Heart left ventricle (tissue), 16 donors: ENCODE results near the gene ZRANB1. TPM values are rescaled to one million over a fixed set of nuclear protein-coding genes. Genes with fewer than 3 reads are reported as not detected.

Experiments
- ATAC-seq, 4 donors: fragments of 200-7000 bp; cut with Tn5 transposase; one replicate each; pipeline ENCODE4 v1.9.1; 2020 to 2022; ENCODE audit warnings: moderate library complexity in 4 of 4, mild to moderate bottlenecking in 3 of 4, moderate number of reproducible peaks in 1 of 4
- DNase-seq, 5 donors: peaks; one replicate each; pipeline ENCODE4 v3.0.0-alpha.2; 2020
- H3K27ac ChIP-seq, 12 donors: fragments of 200-600 bp; sonication (generic) in 4 of 12; one replicate each; pipeline versions ENCODE4 v1.5.0 to v1.8.0; 2016 to 2022; ENCODE audit warnings: mild to moderate bottlenecking in 2 of 12
- H3K27me3 ChIP-seq, 9 donors: fragments of 200-600 bp; sonication (generic) in 2 of 9; one replicate each; pipeline versions ENCODE4 v1.5.1 to v1.8.0; 2016 to 2022; ENCODE audit warnings: mild to moderate bottlenecking in 3 of 9
- H3K36me3 ChIP-seq, 9 donors: fragments of 200-600 bp; sonication (generic) in 2 of 9; one replicate each; pipeline versions ENCODE4 v1.5.0 to v1.8.0; 2018 to 2022; ENCODE audit warnings: mild to moderate bottlenecking in 2 of 9
- H3K4me1 ChIP-seq, 12 donors: fragments of 200-600 bp; sonication (generic) in 4 of 12; one replicate each; pipeline versions ENCODE4 v1.5.0 to v1.8.0; 2016 to 2022; ENCODE audit warnings: mild to moderate bottlenecking in 3 of 12
- H3K4me3 ChIP-seq, 12 donors: fragments of 200-600 bp; sonication (generic) in 4 of 12; one replicate each; pipeline versions ENCODE4 v1.5.0 to v1.8.0; 2017 to 2022; ENCODE audit warnings: mild to moderate bottlenecking in 9 of 12, moderate library complexity in 4 of 12
- H3K9me3 ChIP-seq, 12 donors: fragments of 200-600 bp; sonication (generic) in 4 of 12; one replicate each; pipeline versions ENCODE4 v1.5.0 to v1.8.0; 2016 to 2022; ENCODE audit warnings: mild to moderate bottlenecking in 1 of 12
- CTCF ChIP-seq, 12 donors: fragments of 200-600 bp; sonication (generic) in 4 of 12; IDR thresholded peaks; one replicate each; pipeline versions ENCODE4 v1.5.0 to v1.8.0; 2018 to 2022; ENCODE audit warnings: antibody characterized with exemption in 12 of 12, mild to moderate bottlenecking in 5 of 12
- POLR2A ChIP-seq, 2 donors: fragments of 450-650 bp; IDR thresholded peaks; one replicate each; pipeline ENCODE4 v1.6.1; 2017; ENCODE audit warnings: antibody characterized with exemption in 2 of 2, mild to moderate bottlenecking in 2 of 2, moderate library complexity in 2 of 2
- WGBS, 4 donors: extraction: QIAGEN DNeasy Blood & Tissue Kit in 2 of 4; methylation state at CpG; one replicate each; pipeline versions ENCODE4 v1.1.5 to v1.1.7; 2013 to 2018; 5-methylcytosine and 5-hydroxymethylcytosine counted together
- intact Hi-C, 10 donors: fragments of 100-400 bp; cut with DNase I; formaldehyde crosslinking; loops; one replicate each; pipeline versions ENCODE4 v1.11.1 to v1.14.2; 2022
- polyA plus RNA-seq, 2 donors: library from polyadenylated mRNA; stranded (reverse); fragments of 200-250 nt; gene quantifications; one replicate each; pipeline ENCODE4 v1.2.3, GENCODE V29; 2013
- total RNA-seq, 9 donors: library from RNA; depleted of rRNA in 2 of 9; stranded (reverse); fragments of >200 nt in 2 of 9; fragmentation: NEBNext Ultra II Directional in 3 of 9; extraction: Animal tissue kit (Norgen Biotek cat#: 25700) in 3 of 9; gene quantifications; one replicate each; pipeline versions ENCODE4 v1.1.0 to v1.2.4, GENCODE V29; 2016 to 2023
- donor health status: ischemic (EF 13 %, LVEDD 7.1; RV severe dilation, severe dysfunction).
- donor health status: healthy with polysubstance abuse.
- donor health status: DM: no; HTN: yes; CAD: no.
- donor health status: DM: no; HTN: no; CAD: no.
- donor health status: ischemic (EF 25% LVEDD 6.9; RV normal size, moderate dysfunction).
- donor health status: ischemic (EF 25% LVEDD 5.7; RV mildly dilated, moderate dysfunction).
- donor health status: healthy.
- donor health status: DM: yes; HTN: yes; CAD: no.
- donor health status: ischemic (EF 35%, LVEDD 5.7; RV mildly dilated, moderate dysfunction).
- donor health status: nonischemic (EF 11% LVEDD 7.7; RV severe dilation, severe dysfunction).
- donor health status: DM: yes; HTN: yes; CAD: no.
- donor health status: PGD.
- donor health status: ischemic (EF 29% LVEDD 5.4; RV normal size, mild dysfunction).
- donor health status: nonischemic (EF 23%, LVEDD 6.1; RV moderate dilation, normal function).

Gene ZRANB1
- total and polyA plus RNA-seq, 11 donors, result 11.4 to 31.3 (median 25.6) TPM

- peaks cover 0 to 4% (median 0%) of the 10 kb centered on the region in 12 donors for H3K9me3 ChIP-seq
- peaks cover 2 to 93% (median 67%) of the 10 kb centered on the region in 12 donors for H3K4me1 ChIP-seq
- H3K27me3 ChIP-seq, result no peaks in the 10 kb centered on the region
- no peak overlapping the region for H3K4me3 ChIP-seq
- H3K27ac ChIP-seq, result peak overlapping the region in 8 of 12 donors; percentile 20 to 79 (median 66)
- H3K36me3 ChIP-seq, result peaks cover 0 to 17% (median 8%) of the 10 kb centered on the region in 9 donors
- WGBS, 4 donors, result 91 to 95% (median 94%) methylated on average over 5 to 8 of the region's 8 CpGs
- no peak for ATAC-seq
- TF ChIP-seq CTCF (IDR thresholded peaks at IDR 0.05) (no peak), POLR2A (IDR thresholded peaks at IDR 0.05) (no peak)
- intact Hi-C loops, result no loop called here
- DNase-seq, result peak in 2 of 5 donors; percentile 21 to 22
Measured at GRCh38 chr10:125022671-125023070, 80.7 kb downstream of the ZRANB1 start.

GRCh38 chr10:125023255-125023654, 81.3 kb downstream of the ZRANB1 start:
- TF ChIP-seq CTCF (IDR thresholded peaks at IDR 0.05) (no peak), POLR2A (IDR thresholded peaks at IDR 0.05) (no peak)

GRCh38 chr10:125023862-125024496, 82.1 kb downstream of the ZRANB1 start:
- DNase-seq, result peak; percentile 59 to 87 (median 78)
- Histone ChIP-seq H3K27ac (peak overlapping the region; percentile 32 to 79 (median 58)), H3K36me3 (peaks cover 0 to 17% (median 8%) of the 10 kb centered on the region in 9 donors), H3K4me1 (peaks cover 3 to 93% (median 60%) of the 10 kb centered on the region in 12 donors), H3K9me3 (peaks cover 0 to 4% (median 0%) of the 10 kb centered on the region in 12 donors), H3K27me3 (no peaks in the 10 kb centered on the region), H3K4me3 (peak overlapping the region in 7 of 12 donors; percentile 18 to 28 (median 26))
- WGBS, 4 donors, result 14 to 20% (median 18%) methylated on average over 23 to 26 of the region's 26 CpGs
- intact Hi-C loops, result no loop called here
- ATAC-seq, result peak; percentile 50 to 52 (median 51)
- no peak for TF ChIP-seq CTCF (IDR thresholded peaks at IDR 0.05)
- no peak for TF ChIP-seq POLR2A (IDR thresholded peaks at IDR 0.05)

More at GRCh38 chr10:125023255-125023654, 81.3 kb downstream of the ZRANB1 start:
- intact Hi-C loops, result no loop called here
- H3K4me1 ChIP-seq, result peaks cover 2 to 93% (median 64%) of the 10 kb centered on the region in 12 donors
- ATAC-seq (peak in 3 of 4 donors; percentile 8 to 29 (median 9)), DNase-seq (peak in 3 of 5 donors; percentile 41 to 70 (median 68))
- peak overlapping the region in 10 of 12 donors; percentile 17 to 79 (median 64) for H3K27ac ChIP-seq
- no peaks in the 10 kb centered on the region for H3K27me3 ChIP-seq
- WGBS, 4 donors, result 19 to 50% (median 49%) methylated on average over 12 to 21 of the region's 21 CpGs
- H3K4me3 ChIP-seq, result peak overlapping the region in 7 of 12 donors; percentile 14 to 28 (median 26)
- H3K9me3 ChIP-seq, result peaks cover 0 to 4% (median 0%) of the 10 kb centered on the region in 12 donors
- H3K36me3 ChIP-seq, result peaks cover 0 to 17% (median 8%) of the 10 kb centered on the region in 9 donors

- 42 to 50% (median 47%) methylated on average over 16 of the region's 16 CpGs for WGBS, 4 donors
- H3K9me3 ChIP-seq, result peaks cover 0 to under 1% (median 0%) of the 10 kb centered on the region in 12 donors
- H3K4me3 ChIP-seq, result peak overlapping the region in 7 of 12 donors; percentile 18 to 28 (median 26)
- DNase-seq, result peak in 1 of 5 donors; percentile 16
- no peak for TF ChIP-seq POLR2A (IDR thresholded peaks at IDR 0.05)
- TF ChIP-seq CTCF (IDR thresholded peaks at IDR 0.05), result no peak
- no peak for ATAC-seq
- no peaks in the 10 kb centered on the region for H3K27me3 ChIP-seq
- intact Hi-C loops, result no loop called here
- peaks cover 0 to 17% (median 8%) of the 10 kb centered on the region in 9 donors for H3K36me3 ChIP-seq
- peak overlapping the region in 11 of 12 donors; percentile 32 to 79 (median 64) for H3K27ac ChIP-seq
- H3K4me1 ChIP-seq, result peaks cover 3 to 88% (median 53%) of the 10 kb centered on the region in 12 donors
Measured at GRCh38 chr10:125024497-125025234, 82.7 kb downstream of the ZRANB1 start.
